ENCODE data around the gene RAI1.
"Not testable (repeated sequence)": the region's sequence is repeated elsewhere in the genome, so short reads cannot be mapped to it uniquely, and the experiment has no call there.

RAI1 gene

GRCh38 chr17:17666111-17666714, 15.0 kb upstream of the RAI1 start:
- DNase-seq: no peak

DNA sequence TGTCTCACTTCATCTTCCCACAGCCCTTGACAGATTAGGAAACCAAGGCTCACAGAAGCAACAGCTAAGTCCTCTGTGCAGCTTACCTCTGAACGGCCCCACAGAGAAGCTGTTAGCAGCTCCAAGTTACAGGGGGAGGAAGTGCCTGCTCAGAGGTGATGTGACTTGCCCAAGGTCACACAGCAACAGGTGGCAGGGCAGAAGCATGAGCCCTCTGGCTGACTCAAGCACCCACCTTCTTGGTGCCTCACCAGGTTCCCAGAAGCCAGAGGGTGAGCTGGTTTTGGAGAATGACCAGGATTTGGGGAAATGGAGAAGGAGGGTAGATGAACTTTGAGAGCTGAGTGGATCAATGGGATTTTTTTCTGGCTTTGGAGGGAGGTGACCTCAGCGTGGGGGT, 14.0 kb upstream of the RAI1 start:
- no peak for DNase-seq

DNA sequence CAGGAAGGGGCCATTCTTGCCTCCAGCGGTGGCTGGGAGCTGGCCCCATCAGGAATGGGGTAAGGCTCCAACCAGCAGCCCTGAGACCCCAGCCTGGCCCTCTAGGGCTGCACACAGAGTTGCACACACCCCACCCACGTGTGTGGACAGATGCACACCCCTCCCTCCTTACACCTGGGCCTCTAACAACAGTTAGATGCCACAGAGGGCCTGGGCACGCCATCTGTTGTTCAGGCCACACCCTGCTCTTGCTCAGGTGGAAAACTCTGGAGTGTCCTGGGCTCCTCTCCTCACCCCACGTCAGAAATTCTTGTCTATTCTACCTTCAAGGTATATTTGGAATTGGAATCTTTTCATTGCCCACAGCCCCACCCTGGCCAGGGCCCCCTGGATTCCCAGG, 13.3 kb upstream of the RAI1 start:
- DNase-seq: no peak

GRCh38 chr17:17668358-17668757, 12.9 kb upstream of the RAI1 start:
- DNase-seq: no peak

DNA sequence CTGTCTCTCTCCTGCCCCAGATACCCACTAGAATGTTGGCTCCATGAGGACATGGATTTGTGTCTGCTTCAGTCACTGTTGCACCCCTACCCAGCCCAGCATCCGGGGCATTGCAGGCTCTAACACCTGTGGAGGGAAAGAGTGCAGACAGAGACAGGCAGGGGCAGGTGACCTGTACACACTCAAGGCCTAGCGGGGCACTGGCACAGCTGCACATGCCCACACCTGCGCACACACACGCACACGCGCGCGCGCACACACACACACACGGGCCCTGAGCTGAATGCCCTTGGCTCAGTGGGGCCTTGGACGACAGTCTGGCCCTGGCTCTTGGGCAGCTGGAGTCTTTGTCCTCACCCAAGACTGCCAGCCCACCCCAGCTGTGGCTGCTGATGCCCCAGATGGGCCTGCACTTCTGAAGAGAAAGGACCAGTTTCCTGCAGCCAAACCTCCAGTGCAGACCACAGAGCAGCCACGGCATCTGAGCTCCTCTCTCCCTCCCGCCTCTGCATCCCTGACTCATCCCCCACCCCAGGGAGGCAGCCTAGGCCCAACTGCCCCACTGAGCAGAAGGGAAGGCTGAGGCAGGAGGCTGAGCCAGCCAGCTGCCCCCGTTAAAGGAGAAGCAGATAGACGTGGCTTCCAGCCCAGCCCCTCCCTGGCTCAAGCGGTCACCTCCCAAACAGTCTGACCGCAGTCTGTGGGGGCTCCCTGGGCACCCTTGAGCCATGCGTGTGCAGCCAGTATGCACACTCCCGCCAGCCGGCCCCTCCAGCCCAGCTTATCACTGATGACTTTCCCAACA, 12.3 kb upstream of the RAI1 start:
- DNase-seq: no peak

- peak; percentile 67 for DNase-seq
Observed at GRCh38 chr17:17669580-17670235, 11.6 kb upstream of the RAI1 start.

DNA sequence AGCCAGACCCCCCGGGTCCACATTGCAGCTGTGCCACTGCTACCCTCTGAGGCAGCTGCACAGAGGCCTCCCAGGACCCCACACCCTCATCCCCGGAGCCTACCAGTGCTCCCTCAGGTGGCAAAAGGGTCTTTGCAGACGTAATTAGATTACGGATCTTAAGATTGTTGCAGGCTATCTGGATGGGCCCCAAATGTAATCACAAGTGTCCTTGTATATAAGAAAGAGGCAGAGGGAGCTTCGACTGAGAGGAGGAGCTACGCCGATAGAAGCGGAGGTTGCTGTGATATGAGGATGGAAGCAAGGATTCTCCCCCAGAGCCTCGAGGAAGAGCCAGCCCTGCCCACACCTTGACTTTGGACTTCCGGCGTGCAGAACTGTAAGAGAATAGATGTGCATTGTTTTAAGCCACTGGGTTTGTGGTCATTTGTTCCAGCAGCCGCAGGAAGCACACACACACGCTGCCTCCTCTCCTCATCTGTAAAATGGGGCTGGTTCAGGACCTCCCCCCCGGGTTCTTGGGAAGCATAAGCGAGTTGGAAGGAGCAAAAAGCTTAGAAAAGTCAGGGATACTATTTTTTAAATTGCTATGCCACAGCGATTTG, 10.5 kb upstream of the RAI1 start:
- no peak for DNase-seq

GRCh38 chr17:17671369-17672129, 9.7 kb upstream of the RAI1 start:
- no peak for DNase-seq

GRCh38 chr17:17672453-17673368, 8.5 kb upstream of the RAI1 start:
- no peak for DNase-seq

- DNase-seq: no peak
Observed at GRCh38 chr17:17675416-17675815, 5.8 kb upstream of the RAI1 start.

DNA sequence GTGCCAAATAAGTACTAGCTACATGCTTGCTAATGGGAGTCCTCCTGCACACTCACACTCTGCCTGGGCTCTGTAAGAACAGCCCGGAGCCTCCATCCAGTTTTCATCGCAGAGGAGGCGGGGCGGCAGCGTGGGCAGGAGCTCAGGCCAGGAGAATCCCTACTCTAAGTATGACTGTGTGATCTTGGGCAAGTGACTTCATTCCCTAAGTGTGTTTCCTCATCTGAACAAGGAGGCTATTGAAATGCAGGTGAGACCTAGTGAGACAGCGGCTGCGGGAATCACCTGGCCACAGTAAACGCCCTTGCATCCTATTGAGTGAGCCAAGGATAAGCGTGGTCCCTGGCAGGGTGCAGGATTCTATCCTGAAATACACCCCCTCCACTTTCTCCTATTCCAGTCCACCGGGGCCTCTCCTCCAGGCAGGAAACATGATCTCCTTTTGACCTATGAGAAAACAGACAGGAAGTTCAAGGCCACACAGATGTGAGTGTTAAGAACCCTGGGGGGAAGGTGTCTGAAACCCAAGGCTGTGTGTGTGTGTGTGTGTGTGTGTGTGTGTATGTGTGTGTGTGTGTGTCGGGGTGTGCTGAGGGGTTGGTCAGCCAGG, 5.2 kb upstream of the RAI1 start:
- no peak for DNase-seq

- DNase-seq: no peak
Observed at GRCh38 chr17:17676752-17677151, 4.5 kb upstream of the RAI1 start.

GRCh38 chr17:17677299-17678040, 3.8 kb upstream of the RAI1 start:
- DNase-seq: no peak

DNA sequence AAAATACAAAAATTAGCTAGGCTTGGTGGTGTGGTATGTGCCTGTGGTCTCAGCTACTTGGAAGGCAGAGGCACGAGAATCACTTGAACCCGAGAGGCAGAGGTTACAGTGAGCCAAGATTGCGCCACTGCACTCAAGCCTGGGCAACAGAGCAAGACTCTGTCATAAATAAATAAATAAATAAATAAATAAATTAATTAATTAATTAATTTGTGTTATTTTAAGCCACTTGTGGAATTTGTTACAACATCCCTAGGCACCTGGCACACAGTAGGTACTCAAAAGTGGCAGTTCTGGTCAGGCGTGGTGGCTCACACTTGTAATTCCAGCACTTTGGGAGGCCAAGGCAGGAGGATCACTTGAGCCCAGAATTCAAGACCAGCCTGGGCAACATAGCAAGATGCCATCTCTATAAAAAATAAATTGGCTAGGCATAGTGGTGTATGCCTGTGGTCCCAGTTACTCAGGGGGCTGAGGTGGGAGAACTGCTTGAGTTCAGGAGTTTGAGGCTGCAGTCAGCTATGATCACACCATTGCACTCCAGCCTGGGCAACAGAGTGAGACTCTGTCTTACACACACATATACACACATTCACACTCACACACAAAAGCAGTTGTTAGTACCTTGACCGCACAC, 3.1 kb upstream of the RAI1 start:
- not testable (repeated sequence) for DNase-seq

- no peak for DNase-seq
Observed at GRCh38 chr17:17679243-17679642, 2.0 kb upstream of the RAI1 start.

- no peak for DNase-seq
Observed at GRCh38 chr17:17679748-17680147, 1.5 kb upstream of the RAI1 start.

- no peak for DNase-seq
Observed at GRCh38 chr17:17680477-17681186, 626 bp upstream of the RAI1 start.

GRCh38 chr17:17681744-17682292, 560 bp downstream of the RAI1 start:
- no peak for DNase-seq

- no peak for DNase-seq
Observed at GRCh38 chr17:17682293-17682736, 1.1 kb downstream of the RAI1 start.
